NCI-H2171 (cell line): ENCODE data around the gene RASA3.

Source experiments
- DNase-seq: peaks from one replicate; lab custom pipeline; 2025; lab: John Stamatoyannopoulos, UW

Gene RASA3

GRCh38 chr13:113936166-113936965 is 196.1 kb downstream of the RASA3 start:
- no peak for DNase-seq

GRCh38 chr13:113935001-113935844 is 197.2 kb downstream of the RASA3 start:
- no peak for DNase-seq

- DNase-seq: no peak
These were observed 197.8 kb downstream of the RASA3 start for GRCh38 chr13:113934576-113934975.

DNA sequence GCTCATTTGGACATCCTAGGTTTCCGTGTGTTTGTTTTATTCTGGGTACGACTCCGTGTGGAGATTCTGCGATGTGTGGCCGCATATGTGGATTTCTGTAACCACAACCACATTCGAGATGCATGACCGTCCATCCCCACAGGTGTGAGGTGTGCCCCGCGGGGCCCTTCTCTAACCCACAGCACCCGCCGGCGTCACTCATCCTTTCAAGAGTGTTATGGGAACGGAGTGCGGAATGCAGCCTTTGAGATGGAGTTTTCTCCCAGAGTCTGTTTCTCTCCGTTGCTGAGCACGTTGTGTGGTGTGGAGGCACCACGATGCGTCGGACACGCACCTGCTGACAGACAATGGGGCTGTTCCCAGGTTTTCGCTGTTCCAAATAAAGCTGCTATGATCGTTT is 198.5 kb downstream of the RASA3 start:
- DNase-seq: no peak

DNA sequence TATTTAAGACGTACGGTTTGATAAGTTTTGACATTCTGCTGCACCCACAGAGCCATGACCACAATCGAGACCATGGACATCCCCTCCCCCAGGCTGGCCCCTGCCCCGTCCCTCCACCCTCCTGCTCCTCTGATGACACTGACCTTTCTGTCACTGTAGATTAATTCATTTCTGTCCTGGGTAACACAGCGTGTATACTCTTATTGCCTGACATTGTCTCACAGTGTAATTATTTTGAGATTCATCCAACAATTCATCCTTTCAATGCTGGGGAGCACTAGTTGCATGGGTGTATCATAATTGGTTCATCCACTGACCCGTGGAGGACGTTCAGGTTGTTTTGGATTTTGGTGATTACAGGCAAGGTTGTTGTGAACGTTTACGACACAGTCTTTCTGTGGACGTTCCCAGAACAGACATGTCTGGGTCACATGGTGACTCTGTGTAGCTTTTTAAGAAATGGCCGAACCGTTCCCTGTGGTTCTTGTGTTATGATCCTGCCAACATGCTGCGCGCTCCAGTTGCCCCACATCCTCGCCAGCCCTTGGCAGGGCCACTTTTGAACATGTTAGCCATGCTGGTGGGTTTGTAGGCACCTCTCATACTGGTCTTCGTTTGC is 200.5 kb downstream of the RASA3 start:
- DNase-seq: no peak

DNA sequence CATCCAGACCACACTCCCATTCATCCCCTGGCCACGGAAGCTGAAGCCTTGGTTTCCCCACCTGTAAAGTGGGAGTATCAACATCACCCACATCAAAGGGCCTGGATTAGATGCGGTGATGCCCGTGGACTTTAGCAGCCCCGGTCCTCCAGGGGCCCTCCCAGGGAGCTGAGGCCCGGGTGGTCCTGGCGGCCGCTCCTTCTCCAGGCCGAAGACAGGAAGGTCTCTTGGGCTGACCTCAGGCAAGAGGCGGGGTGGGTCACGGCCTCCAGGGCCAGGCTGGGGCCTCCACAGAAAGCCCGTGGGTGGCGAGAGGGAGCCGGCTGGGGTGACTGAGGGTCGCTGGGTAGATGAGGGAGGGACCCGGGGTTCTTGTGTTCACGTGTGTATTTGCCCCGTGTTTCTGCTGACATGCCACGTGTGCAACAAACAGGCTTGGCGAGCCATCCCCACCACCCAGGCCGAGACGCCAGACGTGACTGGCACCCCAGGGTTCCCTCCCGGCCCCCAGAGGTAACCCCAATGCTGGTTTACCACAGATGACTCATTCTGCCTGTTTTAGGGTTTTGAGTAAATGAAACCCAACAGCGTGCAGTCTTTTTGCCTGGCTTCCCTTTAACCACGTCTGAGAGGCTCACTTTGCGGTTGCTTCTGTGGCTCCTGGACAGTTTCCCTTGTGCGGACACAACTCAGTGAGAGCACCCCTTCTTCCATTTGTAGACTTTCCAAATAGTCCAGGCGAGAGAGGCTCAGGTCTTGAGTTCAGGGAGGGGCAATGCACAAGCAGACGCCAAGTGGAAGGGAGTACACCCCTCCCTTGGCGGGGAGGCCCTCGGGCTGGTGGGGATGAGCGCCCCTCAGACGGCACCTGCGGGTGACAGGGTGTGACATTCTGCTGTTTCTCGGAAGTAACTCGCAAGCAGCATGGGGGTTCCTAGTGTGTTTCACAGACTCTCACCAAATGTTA is 201.5 kb downstream of the RASA3 start:
- no peak for DNase-seq

GRCh38 chr13:113929628-113930615 is 202.5 kb downstream of the RASA3 start:
- DNase-seq: no peak

- no peak for DNase-seq
These were observed 203.5 kb downstream of the RASA3 start for GRCh38 chr13:113928685-113929627.
